Ishikawa (cell line): ENCODE results near the gene PRSS22.

ENCODE experiments used
- NFIC ChIP-seq: IDR thresholded peaks from 2 replicates; pipeline ENCODE4 v1.6.1; 2012
- TCF12 ChIP-seq: IDR thresholded peaks from 2 replicates; pipeline ENCODE4 v1.6.1; 2012; ENCODE audit warnings: low read depth
- ZBTB7A ChIP-seq: IDR thresholded peaks from 2 replicates; pipeline ENCODE4 v1.6.1; 2012; ENCODE audit warnings: low read depth
- TF ChIP-seq, protein P1 (sequence below): IDR thresholded peaks from 2 replicates; pipeline ENCODE4 v1.6.1; 2012

DNA sequence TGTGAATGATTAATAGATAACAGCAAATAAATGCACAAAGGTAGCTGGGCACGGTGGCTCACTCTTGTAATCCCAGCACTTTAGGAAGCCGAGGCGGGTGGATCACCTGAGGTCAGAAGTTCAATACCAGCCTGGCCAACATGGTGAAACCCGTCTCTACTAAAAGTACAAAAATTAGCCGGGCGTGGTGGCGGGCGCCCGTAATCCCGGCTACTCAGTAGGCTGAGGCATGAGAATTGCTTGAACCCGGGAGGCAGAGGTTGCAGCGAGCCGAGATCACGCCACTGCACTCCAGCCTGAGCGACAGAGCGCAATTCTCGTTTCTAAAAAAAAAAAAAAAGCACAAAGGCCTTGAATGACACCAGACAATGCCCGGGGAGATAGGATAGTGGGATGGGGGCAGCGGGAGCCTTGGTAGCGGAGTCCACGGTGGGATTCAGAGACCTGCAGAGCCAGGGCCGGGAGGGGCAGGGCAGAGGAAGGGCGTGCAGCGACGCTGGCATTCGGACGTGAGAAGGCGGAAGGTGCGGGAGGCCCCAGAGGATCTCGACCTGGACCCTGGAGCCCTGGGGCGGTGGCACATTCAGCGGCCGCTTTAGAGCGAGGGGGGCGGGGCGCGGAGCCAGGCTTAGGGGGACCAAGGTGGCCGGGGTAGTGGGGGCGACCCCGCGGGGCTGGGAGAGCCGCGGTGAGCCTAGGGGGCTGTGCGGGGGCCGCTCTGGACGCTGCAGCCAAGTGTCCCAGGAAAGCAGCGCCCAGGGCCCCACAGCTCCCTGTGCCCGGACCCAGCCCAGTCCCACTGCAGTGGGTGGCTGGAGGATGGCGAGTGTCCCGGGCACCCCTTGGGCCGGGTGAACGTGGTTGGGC is 24.0 kb upstream of the PRSS22 start:
- no peak for TF ChIP-seq TCF12
- no peak; the same call in 1 of the 2 replicates for TF ChIP-seq ZBTB7A
- TF ChIP-seq, protein P1, sequence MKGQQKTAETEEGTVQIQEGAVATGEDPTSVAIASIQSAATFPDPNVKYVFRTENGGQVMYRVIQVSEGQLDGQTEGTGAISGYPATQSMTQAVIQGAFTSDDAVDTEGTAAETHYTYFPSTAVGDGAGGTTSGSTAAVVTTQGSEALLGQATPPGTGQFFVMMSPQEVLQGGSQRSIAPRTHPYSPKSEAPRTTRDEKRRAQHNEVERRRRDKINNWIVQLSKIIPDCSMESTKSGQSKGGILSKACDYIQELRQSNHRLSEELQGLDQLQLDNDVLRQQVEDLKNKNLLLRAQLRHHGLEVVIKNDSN, result no peak
- TF ChIP-seq NFIC, result no peak
